ENCODE data around the gene PARD3B.
A peak's percentile ranks its signal among the peaks of the same experiment; 100 is the strongest.

The PARD3B gene

DNA sequence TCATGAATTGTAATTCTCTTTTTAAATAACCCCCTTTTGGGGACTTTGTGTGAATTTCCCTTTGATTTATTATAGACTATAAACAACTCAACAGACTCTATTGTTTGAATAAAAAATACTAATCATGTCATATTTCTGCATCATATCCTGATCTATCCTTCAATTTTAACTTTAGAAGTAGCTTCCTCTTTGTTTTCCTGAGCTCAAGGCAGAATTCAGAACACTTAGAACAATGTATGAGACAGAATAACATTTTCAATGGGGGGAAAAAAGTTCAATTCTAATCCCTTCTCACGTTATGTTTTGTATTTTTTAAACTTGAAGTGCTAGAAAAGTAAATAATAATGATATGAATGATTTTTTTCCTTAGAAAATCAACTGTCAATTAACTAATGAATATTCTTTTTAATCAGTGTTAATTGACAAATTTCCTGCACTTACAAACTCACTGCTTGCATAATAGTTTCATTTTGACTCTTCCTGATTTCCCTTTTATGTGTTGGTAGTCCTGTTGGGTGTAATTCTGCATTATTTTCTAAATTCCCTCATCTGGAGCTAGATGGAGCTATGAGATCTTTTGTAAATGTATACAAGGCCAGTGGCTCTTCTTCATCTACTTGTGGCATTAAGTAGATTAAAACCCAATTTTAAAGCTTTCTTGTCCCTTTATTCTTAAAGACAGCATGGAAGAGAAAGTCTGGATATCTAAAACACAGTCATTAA lies 326.1 kb downstream of the PARD3B start:
- no peak for DNase-seq
- in situ Hi-C loops (cut with HindIII; ENCODE audit: low pct_ligation_motif_present, low sequenced_read_pairs): no loop called here

DNA sequence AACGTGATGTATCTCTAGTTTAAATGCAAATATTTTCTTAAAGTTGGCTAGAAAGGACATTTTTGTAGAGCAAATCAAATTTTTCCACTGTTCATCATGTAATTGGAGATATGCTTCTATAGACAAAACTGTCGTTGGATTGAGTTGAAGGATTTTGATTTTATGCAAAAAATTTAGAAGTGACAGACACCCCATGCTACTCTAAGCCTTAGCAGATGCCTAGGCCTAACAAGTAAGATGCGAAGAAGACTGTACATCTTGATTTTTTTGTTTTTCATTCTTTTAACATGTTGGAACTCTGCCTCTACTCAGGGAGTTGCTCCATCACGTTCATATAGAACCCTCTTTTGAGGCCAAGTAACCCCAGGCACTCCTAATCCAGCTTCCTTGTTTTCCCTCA lies 331.0 kb downstream of the PARD3B start:
- in situ Hi-C loops (cut with HindIII; ENCODE audit: low pct_ligation_motif_present, low sequenced_read_pairs): no loop called here

More for the DNA sequence above, 326.1 kb downstream of the PARD3B start:
- peak; percentile 26 for TF ChIP-seq CTCF (IDR thresholded peaks at IDR 0.05; ENCODE audit: low read depth, low read length, missing control alignments)
- Histone ChIP-seq H3K27me3 (replicated peaks) (no peaks in the 10 kb centered on the region), H3K36me3 (replicated peaks) (no peaks in the 10 kb centered on the region), H3K27ac (no peak overlapping the region), H3K4me3 (ENCODE audit: low read depth, low read length) (no peak overlapping the region)

GRCh38 chr2:204877691-204878090 lies 332.4 kb downstream of the PARD3B start:
- no peak for DNase-seq
- H3K36me3 ChIP-seq (replicated peaks): no peaks in the 10 kb centered on the region
- TF ChIP-seq CTCF (IDR thresholded peaks at IDR 0.05; ENCODE audit: low read depth, low read length, missing control alignments): no peak
- in situ Hi-C loops (cut with HindIII; ENCODE audit: low pct_ligation_motif_present, low sequenced_read_pairs): no loop called here
- H3K27ac ChIP-seq: no peak overlapping the region
- no peaks in the 10 kb centered on the region for H3K27me3 ChIP-seq (replicated peaks)
- H3K4me3 ChIP-seq (ENCODE audit: low read depth, low read length): no peak overlapping the region

More for the DNA sequence above, 331.0 kb downstream of the PARD3B start:
- no peak overlapping the region for H3K27ac ChIP-seq
- no peak overlapping the region for H3K4me3 ChIP-seq (ENCODE audit: low read depth, low read length)
- DNase-seq: no peak
- no peak for TF ChIP-seq CTCF (IDR thresholded peaks at IDR 0.05; ENCODE audit: low read depth, low read length, missing control alignments)
- no peaks in the 10 kb centered on the region for H3K36me3 ChIP-seq (replicated peaks)
- no peaks in the 10 kb centered on the region for H3K27me3 ChIP-seq (replicated peaks)

DNA sequence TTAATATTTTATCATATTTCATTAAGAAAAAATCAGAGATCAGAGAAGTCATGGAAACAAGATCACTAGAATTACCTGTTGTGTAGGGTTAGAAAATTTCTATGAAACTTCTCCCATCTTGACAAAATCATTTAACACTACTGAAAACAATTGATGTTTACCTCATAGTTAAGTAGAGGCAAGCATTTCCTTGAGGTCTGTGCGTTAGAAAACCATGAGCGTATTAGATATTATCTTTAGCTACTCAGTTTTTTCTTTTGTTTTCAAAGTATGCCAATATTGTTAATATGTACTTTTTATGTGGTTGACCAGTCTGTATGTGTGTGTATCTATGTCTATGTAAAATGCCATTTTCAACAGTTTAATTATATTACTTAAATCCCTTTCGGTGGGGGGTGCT lies 335.7 kb downstream of the PARD3B start:
- H3K4me3 ChIP-seq (ENCODE audit: low read depth, low read length): no peak overlapping the region
- DNase-seq: no peak
- no peak for TF ChIP-seq CTCF (IDR thresholded peaks at IDR 0.05; ENCODE audit: low read depth, low read length, missing control alignments)
- no peaks in the 10 kb centered on the region for H3K36me3 ChIP-seq (replicated peaks)
- in situ Hi-C loops (cut with HindIII; ENCODE audit: low pct_ligation_motif_present, low sequenced_read_pairs): no loop called here
- no peak overlapping the region for H3K27ac ChIP-seq
- H3K27me3 ChIP-seq (replicated peaks): no peaks in the 10 kb centered on the region

- Histone ChIP-seq H3K36me3 (replicated peaks) (no peaks in the 10 kb centered on the region), H3K27me3 (replicated peaks) (no peaks in the 10 kb centered on the region), H3K27ac (no peak overlapping the region), H3K4me3 (ENCODE audit: low read depth, low read length) (no peak overlapping the region)
- in situ Hi-C loops (cut with HindIII; ENCODE audit: low pct_ligation_motif_present, low sequenced_read_pairs): no loop called here
- no peak for DNase-seq
- TF ChIP-seq CTCF (IDR thresholded peaks at IDR 0.05; ENCODE audit: low read depth, low read length, missing control alignments): no peak
Observed at GRCh38 chr2:204881655-204882054, 336.4 kb downstream of the PARD3B start.

- no peaks in the 10 kb centered on the region for H3K27me3 ChIP-seq (replicated peaks)
- H3K4me3 ChIP-seq (ENCODE audit: low read depth, low read length): no peak overlapping the region
- H3K27ac ChIP-seq: no peak overlapping the region
- no peak for DNase-seq
- peak; percentile 47 for TF ChIP-seq CTCF (IDR thresholded peaks at IDR 0.05; ENCODE audit: low read depth, low read length, missing control alignments)
- in situ Hi-C loops (cut with HindIII; ENCODE audit: low pct_ligation_motif_present, low sequenced_read_pairs): no loop called here
- H3K36me3 ChIP-seq (replicated peaks): no peaks in the 10 kb centered on the region
Observed at GRCh38 chr2:204885747-204886146, 340.5 kb downstream of the PARD3B start.

Measured in brain microvascular endothelial cell (primary cell).